AG04449 (cell line): ENCODE data around the gene SYNPR.

Experiments
- CTCF ChIA-PET: fragments of 350-600 bp; formaldehyde crosslinking; extraction: SDS; loops from one replicate; lab custom pipeline; 2021; ENCODE audit warnings: antibody characterized with exemption; lab: Yijun Ruan, JAX
- POLR2A ChIA-PET: fragments of 400-600, 350-600 bp; formaldehyde crosslinking; extraction: SDS; loops from one replicate; lab custom pipeline; 2020; ENCODE audit warnings: antibody characterized with exemption, inconsistent platforms; lab: Yijun Ruan, JAX
- DNase-seq: peaks from one replicate; pipeline ENCODE4 v3.0.0-alpha.2; 2010; ENCODE audit warnings: low read depth, low spot score
- H3K4me3 ChIP-seq: 2 replicates; pipeline ENCODE4 v1.5.1; 2011; ENCODE audit warnings: low read depth, mild to moderate bottlenecking, control low read depth, low read length
- CTCF ChIP-seq: IDR thresholded peaks from one replicate; pipeline ENCODE4 v1.5.1; 2011; ENCODE audit warnings: mild to moderate bottlenecking, moderate library complexity, low read length, control low read depth, inconsistent platforms; ENCODE audit not compliant: insufficient read depth; ENCODE audit errors: missing control alignments

Gene SYNPR

GRCh38 chr3:63462732-63463131 lies 184.6 kb downstream of the SYNPR start:
- CTCF ChIA-PET, result no interaction called here
- POLR2A ChIA-PET, result no interaction called here
- DNase-seq, result no peak
- no peak overlapping the region for H3K4me3 ChIP-seq
- TF ChIP-seq CTCF, result no peak

GRCh38 chr3:63467392-63467791 lies 189.3 kb downstream of the SYNPR start:
- POLR2A ChIA-PET, result no interaction called here
- DNase-seq, result no peak
- TF ChIP-seq CTCF, result no peak
- no peak overlapping the region for H3K4me3 ChIP-seq
- CTCF ChIA-PET, result interaction anchor here (1.0 kb wide), 2 partner anchors 350 to 351 kb away, joined by 3 read pairs; partner anchors contain the start of gene C3orf49

GRCh38 chr3:63470745-63471144 lies 192.6 kb downstream of the SYNPR start:
- CTCF ChIA-PET, result interaction anchor here (1.3 kb wide), 1 partner anchor 9 kb away, joined by 3 read pairs; no protein-coding TSS in a partner anchor
- H3K4me3 ChIP-seq, result no peak overlapping the region
- POLR2A ChIA-PET, result no interaction called here
- TF ChIP-seq CTCF, result no peak
- no peak for DNase-seq

- no peak for DNase-seq
- ChIA-PET POLR2A (no interaction called here), CTCF (no interaction called here)
- no peak overlapping the region for H3K4me3 ChIP-seq
- no peak for TF ChIP-seq CTCF
Measured at GRCh38 chr3:63471781-63472180, 193.7 kb downstream of the SYNPR start.

- no peak for TF ChIP-seq CTCF
- ChIA-PET POLR2A (no interaction called here), CTCF (no interaction called here)
- no peak for DNase-seq
- H3K4me3 ChIP-seq, result no peak overlapping the region
Measured at GRCh38 chr3:63473641-63474166, 195.6 kb downstream of the SYNPR start.

- no peak for TF ChIP-seq CTCF
- CTCF ChIA-PET, result no interaction called here
Measured at GRCh38 chr3:63474828-63475518, 196.9 kb downstream of the SYNPR start.

More at GRCh38 chr3:63474828-63475518, 196.9 kb downstream of the SYNPR start:
- DNase-seq, result no peak
- no peak overlapping the region for H3K4me3 ChIP-seq
- POLR2A ChIA-PET, result no interaction called here
